Colon (tissue), 2 donors: ENCODE data around the gene KRTAP6-2.

Source experiments
- FAIRE-seq: peaks from 2 replicates; lab custom pipeline; 2012; peaks lifted over from hg19 to GRCh38; lab: Jason Lieb, UNC
- donor health status: control.
- donor health status: control.

KRTAP6-2 gene, protein sequence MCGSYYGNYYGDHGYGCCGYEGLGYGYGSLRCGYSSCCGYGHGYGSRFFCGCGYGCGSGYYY

DNA sequence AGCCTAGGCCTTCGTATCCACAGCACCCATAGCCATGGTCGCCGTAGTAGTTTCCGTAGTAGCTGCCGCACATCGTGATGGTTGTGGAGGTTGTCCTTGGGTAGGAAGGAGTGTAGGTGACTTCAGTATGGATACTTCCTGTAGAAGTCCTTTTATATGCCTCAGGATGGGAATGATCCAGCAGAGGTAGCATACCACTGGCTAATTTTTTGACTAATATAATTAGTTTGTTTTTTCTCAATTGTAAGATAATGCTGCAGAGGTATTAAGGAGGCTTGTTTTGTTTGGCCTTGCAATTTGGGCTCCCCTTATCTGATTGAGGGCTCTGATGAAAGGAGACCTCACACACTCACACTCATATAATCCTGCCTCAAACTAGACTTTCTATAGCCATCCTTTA, at the start of gene KRTAP6-2:
Gene KRTAP6-2, minus strand, starts transcription at position 101 of the 400 bp plus-strand sequence. Its CDS starts 28 bp downstream, at position 73.
- FAIRE-seq = no peak

DNA sequence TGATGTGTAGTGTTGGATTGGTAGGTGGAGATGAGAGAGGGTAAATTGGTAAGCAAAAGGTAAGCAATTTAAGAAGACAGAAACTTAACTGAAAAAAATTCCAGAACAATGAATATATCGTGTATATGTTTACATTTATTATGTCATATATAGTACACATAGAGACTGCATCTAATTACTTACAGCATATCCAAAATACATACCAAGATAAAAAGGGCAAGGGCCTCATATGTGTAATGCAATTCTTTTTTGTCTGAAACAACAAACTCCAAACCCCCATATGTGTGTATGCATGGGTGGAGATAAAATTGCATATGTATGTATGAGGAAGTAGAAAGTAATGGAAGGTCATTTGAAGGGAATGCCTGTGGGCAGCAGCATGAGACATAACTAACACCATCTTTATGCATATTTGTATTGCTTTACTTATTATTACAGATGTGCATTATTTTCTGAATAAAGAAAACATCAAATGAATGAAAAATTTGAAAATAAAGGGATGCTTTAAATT, 48.3 kb upstream of the KRTAP6-2 start:
- FAIRE-seq = no peak

DNA sequence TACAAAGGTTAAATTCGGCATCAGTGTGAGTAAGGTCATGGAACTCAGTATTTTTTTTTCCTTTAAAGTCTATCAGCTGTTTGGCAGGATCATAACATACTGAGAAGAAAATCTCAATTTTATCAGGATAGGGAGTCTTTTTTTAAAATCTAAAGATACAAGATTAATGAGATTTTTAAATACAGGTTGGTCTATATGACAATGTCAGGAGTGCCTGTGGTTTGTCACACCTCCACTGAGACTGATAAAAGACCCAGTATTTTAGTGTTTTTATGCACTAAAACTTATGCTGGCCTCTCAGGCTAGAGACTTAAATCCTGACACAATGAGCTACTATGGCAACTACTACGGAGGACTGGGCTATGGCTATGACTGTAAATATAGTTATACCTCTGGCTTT, 43.9 kb upstream of the KRTAP6-2 start, which contains the start of gene KRTAP20-3:
Gene KRTAP20-3, plus strand, starts transcription at position 301 of the 400 bp plus-strand sequence.
- no peak for FAIRE-seq

DNA sequence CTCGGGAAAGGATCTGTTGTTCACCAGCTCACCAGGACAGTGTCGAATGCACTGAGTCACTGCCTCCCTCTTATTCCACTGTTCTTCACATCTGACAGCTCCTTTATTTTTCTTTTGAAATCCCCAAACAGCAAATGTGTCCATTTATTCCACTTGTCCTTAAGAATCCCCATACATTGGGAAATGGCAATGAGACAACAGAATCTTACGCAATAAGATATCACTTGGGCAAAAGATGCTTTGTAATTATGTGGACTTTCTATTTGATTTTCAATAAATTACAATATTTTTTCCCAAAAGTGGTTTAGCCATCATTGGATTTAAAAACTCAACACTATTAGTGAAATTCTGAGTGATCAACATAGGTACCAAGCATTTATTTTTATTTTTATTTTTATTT, 40.0 kb upstream of the KRTAP6-2 start:
- FAIRE-seq = no peak

DNA sequence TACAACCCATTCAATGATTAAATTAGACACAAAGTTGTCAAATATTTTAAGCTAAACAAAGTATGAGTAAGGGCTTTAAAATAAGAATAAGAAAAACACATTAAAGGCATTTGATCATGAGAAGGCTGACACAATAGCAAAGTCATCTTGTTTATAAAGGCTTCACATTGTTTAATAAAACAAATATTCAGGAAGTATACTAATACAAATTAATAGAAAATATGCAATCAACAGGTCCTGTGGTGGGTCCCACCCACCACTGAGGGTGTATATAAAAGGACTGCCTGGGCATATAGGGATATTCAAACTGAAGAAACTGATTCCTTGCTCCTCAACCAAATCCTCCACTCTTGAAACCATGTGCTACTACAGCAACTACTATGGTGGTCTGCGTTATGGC, 36.2 kb upstream of the KRTAP6-2 start, which contains the start of gene KRTAP20-2:
Gene KRTAP20-2, plus strand, starts transcription at position 301 of the 400 bp plus-strand sequence. Its CDS starts 58 bp downstream, at position 359.
- no peak for FAIRE-seq

DNA sequence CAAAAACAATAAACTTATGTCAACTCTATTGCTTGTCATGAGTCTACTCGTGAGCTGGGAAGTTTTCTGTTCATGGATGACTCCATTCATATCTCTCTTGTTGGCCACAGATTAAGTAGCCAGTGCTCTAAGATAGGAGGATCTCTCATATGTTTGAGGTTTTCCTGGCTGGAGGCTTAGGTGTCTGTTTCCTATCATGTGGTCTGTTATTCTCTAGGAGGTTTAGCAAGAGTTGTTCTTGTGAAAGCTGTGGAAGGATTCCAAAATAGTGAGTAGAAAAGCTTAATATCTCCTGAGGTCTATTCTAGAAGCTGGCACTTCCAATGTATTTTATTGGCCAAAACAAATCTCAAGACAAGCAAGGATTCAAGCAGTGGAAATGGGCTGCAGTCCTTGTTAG, 30.5 kb upstream of the KRTAP6-2 start:
- no peak for FAIRE-seq

DNA sequence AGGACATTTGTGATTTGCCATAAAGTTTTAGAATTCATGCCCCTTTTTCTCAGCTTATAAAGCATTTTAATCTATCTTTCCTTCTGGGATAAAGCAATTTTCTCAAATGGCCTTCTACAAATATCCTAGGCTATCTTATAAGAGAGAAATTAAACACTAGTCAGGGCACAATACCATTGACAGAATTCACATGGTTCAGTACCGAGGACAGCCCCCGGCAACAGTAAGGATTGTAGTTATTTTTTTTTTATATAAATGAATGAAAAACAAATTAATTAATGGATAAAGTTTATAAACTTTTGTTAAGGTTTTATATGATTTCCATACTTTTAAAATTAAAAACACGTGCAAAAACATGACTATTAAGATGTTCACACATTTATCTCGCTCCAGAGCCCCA, 29.4 kb upstream of the KRTAP6-2 start:
- FAIRE-seq = no peak

DNA sequence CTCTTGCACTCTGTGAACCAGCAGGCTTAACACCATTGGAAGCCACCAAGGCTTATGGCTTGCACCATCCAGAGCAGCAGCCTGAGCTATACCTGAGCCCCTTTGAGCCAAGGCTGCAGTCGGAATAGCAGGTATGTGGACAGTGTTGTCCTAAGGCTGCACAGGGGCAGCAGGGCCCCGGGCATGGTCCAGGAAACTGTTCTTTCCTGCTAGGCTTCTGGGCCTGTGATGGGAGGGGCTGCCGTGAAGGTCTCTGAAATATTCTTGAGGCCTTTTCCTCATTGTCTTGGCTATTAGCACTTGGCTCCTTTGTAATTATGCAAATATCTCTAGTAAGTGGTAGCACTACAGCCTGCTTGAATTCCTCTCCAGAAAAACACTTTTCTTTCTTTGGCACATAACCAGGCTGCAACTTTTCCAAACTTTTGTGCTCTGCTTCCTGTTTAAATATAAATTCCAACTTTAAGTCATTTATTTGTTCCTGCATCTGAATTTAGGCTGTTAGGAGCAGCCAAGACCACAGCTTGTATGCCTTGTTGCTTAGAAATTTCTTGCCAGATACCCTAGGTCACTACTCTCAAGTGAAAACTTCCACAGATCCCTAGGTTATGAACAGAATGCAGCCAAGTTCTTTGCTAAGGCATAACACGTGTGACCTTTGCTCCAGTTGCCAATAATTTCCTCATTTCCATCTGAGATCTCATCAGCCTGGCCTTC, 26.9 kb upstream of the KRTAP6-2 start:
- FAIRE-seq = no peak

DNA sequence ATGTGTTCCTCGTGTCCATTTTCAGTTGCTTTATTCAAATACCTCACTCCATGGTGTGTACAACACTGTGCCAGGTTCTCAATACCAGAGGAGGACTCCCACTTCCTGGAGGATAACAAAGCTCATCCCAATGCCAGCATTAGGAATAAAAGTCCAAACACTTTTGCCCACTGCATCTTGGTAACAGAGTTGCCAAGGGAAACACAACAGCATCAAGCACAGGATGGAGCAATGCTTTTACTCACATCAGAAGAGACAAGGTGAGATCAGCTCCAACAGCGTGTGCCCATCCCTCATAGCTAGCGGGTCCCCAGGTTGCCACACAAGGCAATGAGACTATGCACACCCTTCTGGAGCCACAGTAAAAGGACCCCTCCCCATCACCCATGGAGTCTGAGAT, 24.7 kb upstream of the KRTAP6-2 start:
- FAIRE-seq = no peak

DNA sequence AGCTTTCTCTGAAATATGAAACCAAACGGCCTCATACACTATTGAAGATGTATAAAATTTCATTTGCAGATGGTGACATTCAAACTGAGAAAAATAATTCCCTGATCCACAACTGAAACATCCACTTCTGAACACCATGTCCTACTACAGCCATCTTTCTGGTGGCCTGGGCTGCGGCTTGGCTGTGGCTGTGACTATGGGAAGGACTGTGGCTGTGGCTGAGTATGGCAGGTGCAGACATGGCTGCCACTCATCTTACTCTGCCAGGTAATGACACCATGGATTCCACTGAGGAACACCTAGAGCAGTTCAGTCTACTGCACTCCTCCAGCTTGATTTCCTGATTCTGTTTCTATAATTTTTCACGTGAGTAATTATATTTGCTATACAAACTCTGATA, 21.8 kb upstream of the KRTAP6-2 start, which contains the start of gene KRTAP20-4:
Gene KRTAP20-4, plus strand, starts transcription at position 106 of the 400 bp plus-strand sequence.
- FAIRE-seq = no peak

DNA sequence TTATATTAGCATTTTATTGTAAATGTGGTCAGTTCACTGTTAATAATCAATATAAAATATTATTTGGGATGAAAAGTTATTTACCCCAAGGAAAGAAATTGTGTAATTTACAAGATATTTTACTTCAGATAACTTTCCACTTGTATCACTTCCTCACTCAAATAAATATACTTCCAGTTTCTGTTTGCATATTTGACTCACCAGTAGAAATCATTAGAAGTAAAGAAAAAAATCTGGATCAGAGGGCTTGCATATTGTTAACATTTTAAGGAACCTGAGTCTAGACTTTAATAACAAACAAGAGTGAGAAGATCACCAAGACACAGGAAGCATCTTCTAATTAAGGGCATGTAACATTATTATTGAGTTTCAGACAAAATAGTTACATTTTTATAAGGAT, 21.4 kb upstream of the KRTAP6-2 start:
- no peak for FAIRE-seq

DNA sequence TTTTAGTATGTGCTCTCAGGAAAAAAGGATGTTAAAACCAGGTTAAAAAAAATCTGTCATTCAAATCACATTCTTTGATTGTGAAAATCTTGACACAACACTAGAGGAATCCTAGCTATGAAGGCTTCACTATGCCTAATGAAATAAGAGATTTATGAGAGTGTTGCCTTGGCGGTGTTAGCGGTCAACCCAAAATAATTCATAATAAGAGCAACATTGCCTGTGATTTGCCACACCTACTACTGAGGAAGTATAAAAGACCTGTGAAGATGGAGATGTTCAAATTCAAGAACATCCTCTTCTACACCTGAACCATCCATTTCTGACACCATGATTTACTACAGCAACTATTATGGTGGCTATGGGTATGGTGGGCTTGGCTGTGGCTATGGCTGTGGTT, 17.4 kb upstream of the KRTAP6-2 start, which contains the start of gene KRTAP20-1:
Gene KRTAP20-1, plus strand, starts transcription at position 301 of the 400 bp plus-strand sequence. Its CDS starts 30 bp downstream, at position 331.
- FAIRE-seq = no peak

DNA sequence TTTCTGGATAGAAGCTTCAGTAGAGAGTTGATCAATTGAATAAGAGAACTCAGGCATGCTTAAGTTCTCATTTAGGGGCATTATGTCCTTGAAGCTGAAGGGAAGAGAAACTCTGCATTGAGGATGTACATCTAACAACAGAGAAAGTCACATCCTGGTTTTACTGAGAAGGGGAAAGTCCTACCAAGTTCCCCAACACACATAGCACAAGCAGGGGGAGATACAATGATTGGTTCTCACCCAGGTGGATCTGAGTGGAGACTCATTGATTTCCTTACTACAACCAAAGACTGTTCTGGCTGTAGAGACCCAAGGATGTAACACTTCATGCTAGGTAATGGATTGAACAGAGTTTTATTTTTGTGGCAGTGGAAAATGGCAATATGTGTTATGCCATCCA, 16.5 kb upstream of the KRTAP6-2 start:
- no peak for FAIRE-seq

DNA sequence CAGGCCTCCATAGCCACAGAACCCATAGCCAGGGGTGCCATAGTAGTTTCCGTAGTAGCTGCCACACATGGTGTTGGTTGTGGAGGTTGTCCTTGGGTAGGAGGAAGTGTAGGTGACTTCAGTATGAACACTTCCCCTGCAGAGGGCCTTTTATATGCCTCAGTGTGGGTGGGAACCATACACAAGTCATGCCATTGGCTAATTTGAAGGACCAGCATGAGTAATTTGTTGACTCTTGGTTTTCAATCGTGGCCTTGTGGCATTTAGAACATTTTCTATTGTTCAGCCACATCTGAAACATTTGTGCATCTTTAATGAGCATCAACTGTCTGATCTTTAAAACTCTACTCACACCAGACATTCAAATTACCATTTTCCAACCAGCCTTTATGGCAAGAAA, 15.1 kb upstream of the KRTAP6-2 start, which contains the start of gene KRTAP6-1:
Gene KRTAP6-1, minus strand, starts transcription at position 95 of the 400 bp plus-strand sequence. Its CDS starts 26 bp downstream, at position 69.
- FAIRE-seq = no peak

DNA sequence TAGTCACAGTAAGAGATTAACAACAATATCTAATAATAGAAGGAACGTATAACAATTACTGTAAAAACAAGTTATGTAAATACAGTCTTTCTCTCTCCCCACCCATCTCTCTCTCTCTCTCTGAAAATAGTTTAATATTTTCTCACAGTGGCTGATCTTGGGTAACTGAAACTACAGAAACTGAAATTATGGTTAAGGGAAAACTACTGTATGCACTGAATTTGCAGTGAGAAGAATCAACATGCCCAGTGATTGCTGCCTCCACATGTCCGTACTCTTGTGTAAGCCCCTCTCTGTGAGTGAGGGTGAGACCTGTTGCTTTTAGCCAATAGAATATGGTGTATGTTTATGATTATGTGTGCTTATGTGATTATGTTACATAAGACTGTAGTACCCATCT, 13.4 kb upstream of the KRTAP6-2 start:
- no peak for FAIRE-seq

DNA sequence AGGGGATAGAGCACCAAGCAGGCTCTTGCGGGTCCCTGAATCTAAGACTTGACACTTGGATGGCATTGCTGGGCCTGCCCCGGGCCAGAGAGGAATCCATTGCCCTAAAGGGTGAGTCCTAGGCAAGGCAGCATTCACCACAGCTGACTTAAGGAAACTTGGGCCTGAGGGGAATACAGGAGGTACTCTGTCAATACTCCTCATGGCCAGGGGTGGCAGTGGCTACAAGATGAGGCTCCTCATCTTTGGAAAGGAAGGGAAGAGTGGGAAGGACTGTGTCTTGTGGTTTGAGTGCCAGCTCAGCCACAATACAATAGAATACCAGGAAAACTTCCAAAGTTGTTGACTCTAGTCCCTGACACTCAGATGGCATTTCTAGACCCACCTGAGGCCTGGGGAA, 7.3 kb upstream of the KRTAP6-2 start:
- no peak for FAIRE-seq

DNA sequence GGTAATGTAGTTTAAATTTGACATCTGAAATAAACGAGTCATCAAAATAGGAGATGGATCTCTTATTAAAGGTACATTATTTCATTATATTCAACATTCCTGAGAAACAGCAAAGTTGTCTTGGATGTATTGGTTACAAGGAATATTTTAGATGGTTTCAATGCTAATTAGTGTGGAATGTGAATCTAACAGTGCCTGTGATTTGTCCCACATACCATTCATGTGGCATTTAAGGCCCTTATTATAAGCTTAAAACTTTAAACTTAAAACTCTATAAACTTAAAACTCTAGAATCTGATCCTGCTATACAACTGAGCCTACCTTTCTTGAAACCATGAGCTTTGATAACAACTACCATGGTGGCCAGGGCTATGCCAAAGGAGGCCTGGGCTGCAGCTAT, 2.1 kb upstream of the KRTAP6-2 start, which contains the start of gene KRTAP22-1:
Gene KRTAP22-1, plus strand, starts transcription at position 301 of the 400 bp plus-strand sequence.
- FAIRE-seq = no peak

DNA sequence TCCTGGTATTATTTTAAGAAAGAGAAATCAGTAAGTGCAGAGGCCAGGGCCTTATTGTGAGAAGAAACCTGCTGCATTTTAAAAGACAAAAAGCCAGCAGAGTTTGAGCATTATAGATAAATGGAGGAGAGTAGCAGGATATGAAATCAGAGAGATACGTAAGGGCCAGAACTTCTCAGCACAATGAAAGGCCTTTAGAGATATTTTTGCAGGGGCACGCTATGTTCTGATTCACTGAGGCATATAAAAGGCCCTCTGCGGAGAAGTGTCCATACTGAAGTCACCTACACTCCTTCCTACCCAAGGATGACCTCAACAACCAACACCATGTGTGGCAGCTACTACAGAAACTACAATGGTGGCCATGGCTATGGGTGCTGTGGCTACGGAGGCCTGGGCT, 6.6 kb downstream of the KRTAP6-2 start, which contains the start of gene KRTAP6-3:
Gene KRTAP6-3, plus strand, starts transcription at position 301 of the 400 bp plus-strand sequence. Its CDS starts 6 bp downstream, at position 307.
- no peak for FAIRE-seq

DNA sequence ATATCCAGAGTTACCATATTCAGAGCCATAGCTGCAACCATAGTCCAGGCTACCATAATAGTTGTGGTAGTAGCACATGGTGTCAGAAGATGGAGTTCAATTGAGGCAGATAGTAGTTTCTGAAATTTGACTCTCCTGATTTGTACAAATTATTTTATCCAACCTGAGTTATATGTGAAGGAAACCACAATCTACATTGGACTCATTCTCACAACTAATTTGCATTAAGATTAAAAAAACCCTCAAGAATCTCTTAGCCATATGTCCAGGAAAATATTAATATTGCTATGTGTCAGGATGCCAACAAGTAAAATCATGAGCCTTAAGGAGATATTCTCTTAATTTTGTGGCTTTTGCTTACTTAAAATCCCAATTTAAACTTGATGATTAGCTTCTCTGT, 8.4 kb downstream of the KRTAP6-2 start, which contains the start of gene KRTAP22-2:
Gene KRTAP22-2, minus strand, starts transcription at position 101 of the 400 bp plus-strand sequence.
- no peak for FAIRE-seq

DNA sequence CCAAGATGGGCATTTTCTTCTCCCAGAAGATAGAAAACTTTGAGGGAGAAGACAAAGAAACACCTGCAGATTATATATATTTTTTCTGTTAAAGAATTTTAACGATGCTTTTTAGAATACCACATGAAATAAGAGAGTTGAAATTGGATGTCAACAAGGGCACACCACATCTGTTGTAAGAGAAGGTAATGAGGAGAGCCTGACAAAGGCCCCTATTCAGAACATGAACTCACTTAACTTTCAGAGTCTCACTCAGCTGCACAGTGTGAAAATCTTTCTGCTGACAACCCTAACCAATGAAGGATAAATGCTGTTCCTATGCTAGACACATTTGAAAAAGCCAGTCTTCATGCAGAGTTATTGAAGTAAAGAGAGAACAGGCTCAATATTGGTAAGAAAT, 15.8 kb downstream of the KRTAP6-2 start:
- FAIRE-seq = no peak

DNA sequence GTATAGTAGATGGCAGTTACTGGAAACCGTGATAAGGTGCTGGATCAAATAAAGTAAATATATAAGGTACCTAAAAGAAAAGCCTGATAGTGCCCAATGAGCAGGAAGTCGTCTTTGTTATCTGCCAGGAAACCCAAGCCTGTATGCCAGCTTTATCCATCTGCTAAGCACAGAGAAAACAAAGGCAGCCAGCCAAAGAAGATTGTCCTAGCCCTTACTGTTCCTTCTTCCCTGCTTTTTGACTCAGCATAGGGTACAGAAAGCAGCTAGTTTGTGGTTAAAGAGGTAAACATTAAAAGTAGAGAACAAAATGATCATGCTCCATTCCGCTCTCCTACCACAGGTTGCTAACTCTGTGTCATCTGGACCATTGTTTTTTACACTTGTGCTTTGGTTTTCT, 18.6 kb downstream of the KRTAP6-2 start:
- FAIRE-seq = no peak

DNA sequence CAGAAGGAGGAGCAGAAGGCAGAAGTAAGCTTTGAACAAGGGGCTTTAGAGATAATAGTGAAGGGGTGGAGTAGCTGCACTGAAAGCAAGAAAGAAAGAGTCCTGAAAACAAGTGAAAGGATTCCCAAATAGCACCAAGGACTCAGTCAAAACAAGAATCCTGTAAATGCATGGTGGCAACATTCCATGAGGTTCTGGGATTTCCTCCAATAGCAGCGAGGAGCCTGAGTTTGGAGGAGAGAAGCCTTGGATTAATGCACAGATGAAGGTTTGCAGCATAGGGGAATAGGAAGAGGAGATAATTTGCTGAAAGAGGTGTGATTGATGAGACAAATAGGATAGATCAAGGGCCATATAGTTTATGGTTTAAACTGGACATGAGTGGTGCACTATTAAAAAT, 19.4 kb downstream of the KRTAP6-2 start:
- FAIRE-seq = no peak

DNA sequence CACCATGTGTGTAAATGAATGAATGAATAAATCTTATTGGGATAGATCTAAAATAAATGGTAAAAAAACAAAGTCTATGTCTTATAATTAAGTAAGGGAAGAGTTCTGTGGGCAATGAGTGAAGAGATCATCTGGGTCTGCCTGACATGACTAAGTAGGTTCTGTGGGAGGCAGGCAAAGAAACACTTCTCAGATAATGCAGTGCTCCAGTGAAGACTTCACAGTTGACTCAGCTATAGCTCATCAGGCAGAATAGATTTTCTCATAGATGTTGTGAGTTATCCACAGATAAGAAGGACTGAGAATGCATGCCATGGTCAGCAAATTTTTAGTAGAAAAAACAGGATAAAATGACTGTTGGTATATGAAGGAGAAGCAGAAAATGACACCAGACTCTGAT, 20.9 kb downstream of the KRTAP6-2 start:
- no peak for FAIRE-seq
